Measurements from ENCODE around the gene TOX2. TPM values are rescaled to one million over a fixed set of nuclear protein-coding genes. Genes with fewer than 3 reads are reported as not detected.

TOX2 gene
- total RNA-seq, 1 donor from 2014 or later: 0.16 TPM

DNA sequence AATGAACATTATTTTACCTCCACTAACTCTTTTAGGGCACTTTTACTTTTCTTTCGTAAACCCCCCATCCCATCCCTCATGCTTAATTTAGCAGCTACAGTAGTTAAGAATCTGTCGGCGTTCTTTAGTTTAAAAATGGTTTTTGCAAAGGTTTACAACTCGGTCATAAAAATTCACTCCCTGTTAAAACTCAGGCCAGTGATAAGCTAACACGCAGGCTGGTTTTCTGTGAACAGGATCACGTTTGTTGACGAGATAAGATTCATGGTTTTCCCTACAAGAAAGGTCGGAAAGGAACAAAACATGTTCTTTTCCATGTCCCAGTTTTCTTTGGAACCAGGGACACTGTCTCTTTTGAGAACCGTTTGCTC is 101.1 kb downstream of the TOX2 start:
- no peak overlapping the region for H3K4me3 Mint-ChIP-seq (ENCODE audit: unreplicated experiment)
- H3K4me1 Mint-ChIP-seq (ENCODE audit: low read depth, unreplicated experiment): peaks cover 3% of the 10 kb centered on the region
- H3K27ac ChIP-seq (ENCODE audit: low read depth, low read length): no peak overlapping the region
- no peaks in the 10 kb centered on the region for H4K20me1 ChIP-seq (ENCODE audit: insufficient read depth, low read length)
- DNase-seq (ENCODE audit: low read depth) (no peak), FAIRE-seq (no peak)
- H3K4me2 ChIP-seq (ENCODE audit: low read length): no peak overlapping the region
- H3K36me3 Mint-ChIP-seq (ENCODE audit: low read depth, unreplicated experiment): no peaks in the 10 kb centered on the region
- TF ChIP-seq, protein P1, sequence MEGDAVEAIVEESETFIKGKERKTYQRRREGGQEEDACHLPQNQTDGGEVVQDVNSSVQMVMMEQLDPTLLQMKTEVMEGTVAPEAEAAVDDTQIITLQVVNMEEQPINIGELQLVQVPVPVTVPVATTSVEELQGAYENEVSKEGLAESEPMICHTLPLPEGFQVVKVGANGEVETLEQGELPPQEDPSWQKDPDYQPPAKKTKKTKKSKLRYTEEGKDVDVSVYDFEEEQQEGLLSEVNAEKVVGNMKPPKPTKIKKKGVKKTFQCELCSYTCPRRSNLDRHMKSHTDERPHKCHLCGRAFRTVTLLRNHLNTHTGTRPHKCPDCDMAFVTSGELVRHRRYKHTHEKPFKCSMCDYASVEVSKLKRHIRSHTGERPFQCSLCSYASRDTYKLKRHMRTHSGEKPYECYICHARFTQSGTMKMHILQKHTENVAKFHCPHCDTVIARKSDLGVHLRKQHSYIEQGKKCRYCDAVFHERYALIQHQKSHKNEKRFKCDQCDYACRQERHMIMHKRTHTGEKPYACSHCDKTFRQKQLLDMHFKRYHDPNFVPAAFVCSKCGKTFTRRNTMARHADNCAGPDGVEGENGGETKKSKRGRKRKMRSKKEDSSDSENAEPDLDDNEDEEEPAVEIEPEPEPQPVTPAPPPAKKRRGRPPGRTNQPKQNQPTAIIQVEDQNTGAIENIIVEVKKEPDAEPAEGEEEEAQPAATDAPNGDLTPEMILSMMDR (IDR thresholded peaks at IDR 0.05; ENCODE audit: insufficient read depth, low read depth, low read length): no peak
- no peak for TF ChIP-seq EZH2 (IDR thresholded peaks at IDR 0.05; ENCODE audit: insufficient read depth, low read length)
- no peaks in the 10 kb centered on the region for H3K9me3 Mint-ChIP-seq (ENCODE audit: unreplicated experiment)
- no peak overlapping the region for H3K4me3 ChIP-seq (ENCODE audit: insufficient read depth, low read depth, low read length)
- no peak overlapping the region for H3K9ac ChIP-seq (ENCODE audit: low read length)
- H3K9me3 ChIP-seq (ENCODE audit: insufficient read depth, low read depth, low read length): no peaks in the 10 kb centered on the region
- peaks cover 10% of the 10 kb centered on the region for H3K27me3 ChIP-seq (ENCODE audit: insufficient read depth, low read length)
- peaks cover 21% of the 10 kb centered on the region for H3K4me1 ChIP-seq (ENCODE audit: insufficient read depth, low read length)
- peaks cover 43% of the 10 kb centered on the region for H3K27me3 Mint-ChIP-seq (ENCODE audit: low read depth, unreplicated experiment)
- no peak overlapping the region for H2AFZ ChIP-seq (ENCODE audit: low read depth, low read length)
- H3K36me3 ChIP-seq (ENCODE audit: insufficient read depth, low read length): no peaks in the 10 kb centered on the region
- H3K27ac Mint-ChIP-seq (ENCODE audit: unreplicated experiment): no peak overlapping the region
- H3K79me2 ChIP-seq (ENCODE audit: insufficient read depth, low read length): no peaks in the 10 kb centered on the region

- no peak for FAIRE-seq
- H3K4me3 Mint-ChIP-seq (ENCODE audit: unreplicated experiment): no peak overlapping the region
- H3K27ac Mint-ChIP-seq (ENCODE audit: unreplicated experiment): no peak overlapping the region
- no peaks in the 10 kb centered on the region for H4K20me1 ChIP-seq (ENCODE audit: insufficient read depth, low read length)
- no peak for TF ChIP-seq EZH2 (IDR thresholded peaks at IDR 0.05; ENCODE audit: insufficient read depth, low read length)
- TF ChIP-seq, protein P1 (IDR thresholded peaks at IDR 0.05; ENCODE audit: insufficient read depth, low read depth, low read length): no peak
- H2AFZ ChIP-seq (ENCODE audit: low read depth, low read length): no peak overlapping the region
- no peaks in the 10 kb centered on the region for H3K9me3 ChIP-seq (ENCODE audit: insufficient read depth, low read depth, low read length)
- no peaks in the 10 kb centered on the region for H3K36me3 Mint-ChIP-seq (ENCODE audit: low read depth, unreplicated experiment)
- no peak overlapping the region for H3K9ac ChIP-seq (ENCODE audit: low read length)
- H3K79me2 ChIP-seq (ENCODE audit: insufficient read depth, low read length): no peaks in the 10 kb centered on the region
- no peaks in the 10 kb centered on the region for H3K9me3 Mint-ChIP-seq (ENCODE audit: unreplicated experiment)
- H3K27ac ChIP-seq (ENCODE audit: low read depth, low read length): no peak overlapping the region
- H3K4me3 ChIP-seq (ENCODE audit: insufficient read depth, low read depth, low read length): no peak overlapping the region
- peaks cover 10% of the 10 kb centered on the region for H3K27me3 ChIP-seq (ENCODE audit: insufficient read depth, low read length)
- H3K4me2 ChIP-seq (ENCODE audit: low read length): no peak overlapping the region
- no peak for DNase-seq (ENCODE audit: low read depth)
- peaks cover 40% of the 10 kb centered on the region for H3K27me3 Mint-ChIP-seq (ENCODE audit: low read depth, unreplicated experiment)
- peaks cover 21% of the 10 kb centered on the region for H3K4me1 ChIP-seq (ENCODE audit: insufficient read depth, low read length)
- H3K4me1 Mint-ChIP-seq (ENCODE audit: low read depth, unreplicated experiment): peaks cover 3% of the 10 kb centered on the region
- H3K36me3 ChIP-seq (ENCODE audit: insufficient read depth, low read length): no peaks in the 10 kb centered on the region
These were observed 101.9 kb downstream of the TOX2 start for GRCh38 chr20:44016525-44016924.

DNA sequence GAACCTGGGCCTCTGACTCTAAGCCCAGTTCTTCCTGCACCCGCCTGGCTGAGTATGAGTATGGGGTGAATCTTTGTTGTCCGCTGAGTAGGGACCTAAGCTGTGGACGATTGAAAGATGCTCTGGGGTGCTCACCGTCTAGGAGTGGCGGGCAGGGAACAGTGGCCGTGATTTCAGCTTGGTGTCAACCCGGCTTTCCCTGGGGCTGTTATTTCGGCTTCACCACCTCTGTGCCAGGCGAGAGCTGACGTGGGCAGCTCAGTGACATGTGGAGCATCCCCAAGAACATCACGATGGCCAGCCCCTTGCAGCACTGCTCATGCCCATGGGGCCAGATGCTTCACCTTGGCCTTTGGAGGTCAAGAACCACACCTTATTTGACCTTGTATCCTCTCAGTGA is 102.6 kb downstream of the TOX2 start:
- H4K20me1 ChIP-seq (ENCODE audit: insufficient read depth, low read length): no peaks in the 10 kb centered on the region
- no peaks in the 10 kb centered on the region for H3K36me3 ChIP-seq (ENCODE audit: insufficient read depth, low read length)
- no peak overlapping the region for H3K4me3 ChIP-seq (ENCODE audit: insufficient read depth, low read depth, low read length)
- H3K4me2 ChIP-seq (ENCODE audit: low read length): no peak overlapping the region
- DNase-seq (ENCODE audit: low read depth) (no peak), FAIRE-seq (no peak)
- H3K9me3 Mint-ChIP-seq (ENCODE audit: unreplicated experiment): no peaks in the 10 kb centered on the region
- H3K27ac ChIP-seq (ENCODE audit: low read depth, low read length): no peak overlapping the region
- TF ChIP-seq, protein P1 (IDR thresholded peaks at IDR 0.05; ENCODE audit: insufficient read depth, low read depth, low read length): no peak
- no peak for TF ChIP-seq EZH2 (IDR thresholded peaks at IDR 0.05; ENCODE audit: insufficient read depth, low read length)
- no peaks in the 10 kb centered on the region for H3K36me3 Mint-ChIP-seq (ENCODE audit: low read depth, unreplicated experiment)
- no peaks in the 10 kb centered on the region for H3K9me3 ChIP-seq (ENCODE audit: insufficient read depth, low read depth, low read length)
- peaks cover 3% of the 10 kb centered on the region for H3K4me1 Mint-ChIP-seq (ENCODE audit: low read depth, unreplicated experiment)
- peaks cover 34% of the 10 kb centered on the region for H3K27me3 Mint-ChIP-seq (ENCODE audit: low read depth, unreplicated experiment)
- no peak overlapping the region for H3K9ac ChIP-seq (ENCODE audit: low read length)
- H3K4me3 Mint-ChIP-seq (ENCODE audit: unreplicated experiment): no peak overlapping the region
- no peak overlapping the region for H2AFZ ChIP-seq (ENCODE audit: low read depth, low read length)
- H3K27ac Mint-ChIP-seq (ENCODE audit: unreplicated experiment): no peak overlapping the region
- no peaks in the 10 kb centered on the region for H3K79me2 ChIP-seq (ENCODE audit: insufficient read depth, low read length)
- H3K27me3 ChIP-seq (ENCODE audit: insufficient read depth, low read length): peaks cover 13% of the 10 kb centered on the region
- peaks cover 21% of the 10 kb centered on the region for H3K4me1 ChIP-seq (ENCODE audit: insufficient read depth, low read length)
